ENCODE data around the gene TTC14.
A peak's percentile ranks its signal among the peaks of the same experiment; 100 is the strongest.
"Not testable (repeated sequence)": the region's sequence is repeated elsewhere in the genome, so short reads cannot be mapped to it uniquely, and the experiment has no call there.

The TTC14 gene

GRCh38 chr3:180612364-180612763, 10.4 kb downstream of the TTC14 start:
- no peak overlapping the region for H3K4me3 ChIP-seq (ENCODE audit: low read length)
- no peak for TF ChIP-seq CTCF (IDR thresholded peaks at IDR 0.05; ENCODE audit: insufficient read depth, low read depth, low read length, missing control alignments)
- peak; percentile 33 for DNase-seq (ENCODE audit: low read depth)

DNA sequence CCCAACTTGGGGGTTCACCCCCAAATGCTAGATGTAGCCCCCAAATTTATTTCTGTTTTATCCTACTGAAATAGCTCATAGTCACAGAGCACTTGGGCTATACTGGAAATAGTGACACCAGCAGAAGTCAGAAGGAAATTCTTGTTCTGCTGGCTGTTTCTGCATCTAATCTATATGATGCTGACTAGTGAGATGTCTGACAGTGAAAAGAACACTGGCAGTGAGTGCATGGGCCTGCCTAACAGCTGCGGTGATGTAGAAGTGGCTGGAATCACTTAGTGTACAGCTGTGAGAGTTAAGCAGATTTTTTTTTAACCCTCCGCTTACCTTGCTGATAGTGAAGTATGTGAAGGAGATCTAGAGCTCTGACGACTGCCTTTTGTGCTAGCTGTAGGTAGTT, 14.0 kb downstream of the TTC14 start:
- no peak for TF ChIP-seq CTCF (IDR thresholded peaks at IDR 0.05; ENCODE audit: insufficient read depth, low read depth, low read length, missing control alignments)
- no peak overlapping the region for H3K4me3 ChIP-seq (ENCODE audit: low read length)
- DNase-seq (ENCODE audit: low read depth) = no peak

DNA sequence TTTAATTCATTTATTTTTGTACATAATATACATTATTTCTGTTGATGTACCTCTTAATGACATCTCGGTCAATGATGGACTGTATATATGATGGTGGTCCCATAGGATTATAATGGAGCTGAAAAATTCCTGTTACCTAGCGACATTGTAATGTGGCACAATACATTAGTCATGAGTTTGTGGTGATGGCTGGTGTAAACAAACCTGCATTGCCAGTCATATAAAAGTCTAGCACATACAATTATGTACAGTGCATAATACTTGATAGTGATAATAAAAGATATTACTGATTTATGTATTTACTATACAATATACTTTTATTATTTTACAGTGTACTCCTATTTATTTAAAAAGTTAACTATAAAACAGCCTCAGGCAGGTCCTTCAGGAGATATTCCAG, 15.1 kb downstream of the TTC14 start:
- peak; percentile 13 for DNase-seq (ENCODE audit: low read depth)
- no peak for TF ChIP-seq CTCF (IDR thresholded peaks at IDR 0.05; ENCODE audit: insufficient read depth, low read depth, low read length, missing control alignments)
- no peak overlapping the region for H3K4me3 ChIP-seq (ENCODE audit: low read length)

GRCh38 chr3:180618563-180618962, 16.6 kb downstream of the TTC14 start:
- H3K4me3 ChIP-seq (ENCODE audit: low read length); DNase-seq (ENCODE audit: low read depth): not testable (repeated sequence)

GRCh38 chr3:180619723-180620122, 17.8 kb downstream of the TTC14 start:
- TF ChIP-seq CTCF (IDR thresholded peaks at IDR 0.05; ENCODE audit: insufficient read depth, low read depth, low read length, missing control alignments) = no peak

GRCh38 chr3:180624714-180625113, 22.8 kb downstream of the TTC14 start:
- DNase-seq (ENCODE audit: low read depth) = no peak
- TF ChIP-seq CTCF (IDR thresholded peaks at IDR 0.05; ENCODE audit: insufficient read depth, low read depth, low read length, missing control alignments) = no peak
- H3K4me3 ChIP-seq (ENCODE audit: low read length) = no peak overlapping the region

More at GRCh38 chr3:180619723-180620122, 17.8 kb downstream of the TTC14 start:
- no peak overlapping the region for H3K4me3 ChIP-seq (ENCODE audit: low read length)
- no peak for DNase-seq (ENCODE audit: low read depth)

- no peak for DNase-seq (ENCODE audit: low read depth)
- TF ChIP-seq CTCF (IDR thresholded peaks at IDR 0.05; ENCODE audit: insufficient read depth, low read depth, low read length, missing control alignments) = no peak
- no peak overlapping the region for H3K4me3 ChIP-seq (ENCODE audit: low read length)
These were observed 24.9 kb downstream of the TTC14 start for GRCh38 chr3:180626844-180627243.

GRCh38 chr3:180630371-180630770, 28.4 kb downstream of the TTC14 start:
- TF ChIP-seq CTCF (IDR thresholded peaks at IDR 0.05; ENCODE audit: insufficient read depth, low read depth, low read length, missing control alignments) = no peak
- H3K4me3 ChIP-seq (ENCODE audit: low read length) = no peak overlapping the region
- peak; percentile 57 for DNase-seq (ENCODE audit: low read depth)
